ENCODE data around the gene NHSL1. TPM values are rescaled to one million over a fixed set of nuclear protein-coding genes. Genes with fewer than 3 reads are reported as not detected.

Gene NHSL1
- total and polyA plus RNA-seq, 2 donors (not counting 3 experiments of a cell fraction or from before 2014, with no cell fraction given) = 24.8 to 55.0 TPM

GRCh38 chr6:138509371-138509770 is 10.1 kb upstream of the NHSL1 start:
- TF ChIP-seq EZH2 (IDR thresholded peaks at IDR 0.05; ENCODE audit: borderline replicate concordance, low read depth, low read length, severe bottlenecking) (no peak), CTCF (IDR thresholded peaks at IDR 0.05; ENCODE audit: extremely low read depth in 1 of 2, insufficient read depth in 1 of 2, low read depth in 1 of 2, low read length in 2 of 2) (peak; percentile 37 to 38), MYC (IDR thresholded peaks at IDR 0.05; ENCODE audit: low read depth, low read length) (no peak)
- H3K4me1 ChIP-seq (ENCODE audit: control insufficient read depth, extremely low read depth, insufficient read depth, low read length) = no peaks in the 10 kb centered on the region
- ChIA-PET POLR2A (interaction anchor here (1.1 kb wide), 1 partner anchor 11 kb away, joined by 3 read pairs; no protein-coding TSS in a partner anchor), CTCF (interaction anchor here (1.0 to 3.7 kb wide), 25 partner anchors 9 to 855 kb away, joined by 3 to 22 read pairs (median 5); partner anchors contain the start of gene NHSL1)
- no peak overlapping the region for H3K27ac ChIP-seq (ENCODE audit: insufficient read depth, low read depth, low read length)
- H3K9me1 ChIP-seq (replicated peaks; ENCODE audit: control insufficient read depth, extremely low read depth, insufficient read depth, low read length) = no peaks in the 10 kb centered on the region
- H3K79me2 ChIP-seq (ENCODE audit: control insufficient read depth, insufficient read depth, low read length) = peaks cover 87% of the 10 kb centered on the region
- intact Hi-C loops (cut with micrococcal nuclease) (loop anchor here (1.0 to 5.0 kb wide), 3 partner anchors 80 to 393 kb away; no protein-coding TSS in a partner anchor), dilution Hi-C loops (cut with MboI; ENCODE audit: extremely low pct_ligation_motif_present, low sequenced_read_pairs) (no loop called here)
- FAIRE-seq = no peak
- H3K4me3 ChIP-seq (replicated peaks in 1 of 3; ENCODE audit: insufficient read depth in 1 of 3, low read depth in 1 of 3, low read length in 3 of 3) = no peak overlapping the region
- BruUV-seq (replicated peaks) = no TSS peak
- H4K20me1 ChIP-seq (replicated peaks; ENCODE audit: control insufficient read depth, extremely low read depth, insufficient read depth, low read length) = peaks cover 15% of the 10 kb centered on the region
- H3K9me3 ChIP-seq (replicated peaks; ENCODE audit: control insufficient read depth, insufficient read depth, low read length) = no peaks in the 10 kb centered on the region
- H3K27me3 ChIP-seq (ENCODE audit: control insufficient read depth in 2 of 2, insufficient read depth in 2 of 2, low read length in 2 of 2) = no peaks in the 10 kb centered on the region
- H3K4me2 ChIP-seq (ENCODE audit: insufficient read depth, low read length) = no peak overlapping the region
- no peak overlapping the region for H2AFZ ChIP-seq (ENCODE audit: low read depth, low read length)
- H3K36me3 ChIP-seq (ENCODE audit: control insufficient read depth in 2 of 2, extremely low read depth in 1 of 2, insufficient read depth in 2 of 2, low read length in 2 of 2) = no peaks in the 10 kb centered on the region
- no peak overlapping the region for H3K9ac ChIP-seq (replicated peaks; ENCODE audit: extremely low read depth, insufficient read depth, low read length)
- peak; percentile 59 for DNase-seq (ENCODE audit: low read depth, low spot score)

GRCh38 chr6:138508676-138508988 is 9.3 kb upstream of the NHSL1 start:
- Histone ChIP-seq H3K79me2 (ENCODE audit: control insufficient read depth, insufficient read depth, low read length) (peaks cover 89% of the 10 kb centered on the region), H3K4me2 (ENCODE audit: insufficient read depth, low read length) (no peak overlapping the region), H3K27ac (ENCODE audit: insufficient read depth, low read depth, low read length) (no peak overlapping the region), H2AFZ (ENCODE audit: low read depth, low read length) (no peak overlapping the region), H3K9me1 (replicated peaks; ENCODE audit: control insufficient read depth, extremely low read depth, insufficient read depth, low read length) (no peaks in the 10 kb centered on the region), H3K36me3 (ENCODE audit: control insufficient read depth in 2 of 2, extremely low read depth in 1 of 2, insufficient read depth in 2 of 2, low read length in 2 of 2) (no peaks in the 10 kb centered on the region), H3K9ac (replicated peaks; ENCODE audit: extremely low read depth, insufficient read depth, low read length) (no peak overlapping the region), H3K27me3 (ENCODE audit: control insufficient read depth in 2 of 2, insufficient read depth in 2 of 2, low read length in 2 of 2) (no peaks in the 10 kb centered on the region), H3K4me1 (ENCODE audit: control insufficient read depth, extremely low read depth, insufficient read depth, low read length) (no peaks in the 10 kb centered on the region), H3K9me3 (replicated peaks; ENCODE audit: control insufficient read depth, insufficient read depth, low read length) (no peaks in the 10 kb centered on the region), H4K20me1 (replicated peaks; ENCODE audit: control insufficient read depth, extremely low read depth, insufficient read depth, low read length) (peaks cover 17% of the 10 kb centered on the region), H3K4me3 (replicated peaks in 1 of 3; ENCODE audit: insufficient read depth in 1 of 3, low read depth in 1 of 3, low read length in 3 of 3) (no peak overlapping the region)
- intact Hi-C loops (cut with micrococcal nuclease) = loop anchor here (2.0 to 5.0 kb wide), 2 partner anchors 221 to 392 kb away; no protein-coding TSS in a partner anchor
- no peak for TF ChIP-seq EZH2 (IDR thresholded peaks at IDR 0.05; ENCODE audit: borderline replicate concordance, low read depth, low read length, severe bottlenecking)
- ChIA-PET CTCF (interaction anchor here (1.0 to 3.7 kb wide), 22 partner anchors 8 to 856 kb away, joined by 3 to 22 read pairs (median 6); no protein-coding TSS in a partner anchor), POLR2A (interaction anchor here (1.1 kb wide), 1 partner anchor 10 kb away, joined by 3 read pairs; no protein-coding TSS in a partner anchor)
- no TSS peak for BruUV-seq (replicated peaks)
- dilution Hi-C loops (cut with MboI; ENCODE audit: extremely low pct_ligation_motif_present, low sequenced_read_pairs) = no loop called here
- DNase-seq (ENCODE audit: low read depth, low spot score) = no peak
- no peak for FAIRE-seq

All from endothelial cell of umbilical vein (primary cell).